ENCODE results near the gene ACTR2.
"Not testable (repeated sequence)": the region's sequence is repeated elsewhere in the genome, so short reads cannot be mapped to it uniquely, and the experiment has no call there.

Gene ACTR2

DNA sequence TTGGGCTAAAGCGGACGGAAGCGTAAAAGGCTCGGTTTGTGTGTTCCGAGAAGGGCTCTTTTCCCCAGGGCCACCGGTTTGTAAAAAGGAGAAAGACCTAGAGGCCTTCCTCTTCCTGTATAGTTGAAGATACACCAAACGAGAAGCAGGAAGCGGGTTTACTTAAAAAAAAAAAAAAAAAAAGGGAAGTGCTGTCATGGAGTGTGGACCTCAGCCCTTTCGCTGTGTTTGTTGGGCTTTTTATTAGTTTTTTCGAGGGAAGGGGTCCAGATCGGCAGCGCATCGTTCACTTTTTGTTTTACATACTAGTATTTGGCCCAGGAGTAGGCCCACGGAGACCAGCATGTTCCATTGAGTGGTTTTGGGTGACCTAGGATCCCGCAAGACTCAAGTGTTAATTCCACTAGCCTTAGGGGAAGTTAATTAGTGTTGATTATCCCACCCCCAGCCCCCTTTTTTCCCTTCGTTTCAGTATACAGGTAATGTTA is 676 bp downstream of the ACTR2 start:
- no peak for DNase-seq (ENCODE audit: low read depth in 2 of 2)

DNA sequence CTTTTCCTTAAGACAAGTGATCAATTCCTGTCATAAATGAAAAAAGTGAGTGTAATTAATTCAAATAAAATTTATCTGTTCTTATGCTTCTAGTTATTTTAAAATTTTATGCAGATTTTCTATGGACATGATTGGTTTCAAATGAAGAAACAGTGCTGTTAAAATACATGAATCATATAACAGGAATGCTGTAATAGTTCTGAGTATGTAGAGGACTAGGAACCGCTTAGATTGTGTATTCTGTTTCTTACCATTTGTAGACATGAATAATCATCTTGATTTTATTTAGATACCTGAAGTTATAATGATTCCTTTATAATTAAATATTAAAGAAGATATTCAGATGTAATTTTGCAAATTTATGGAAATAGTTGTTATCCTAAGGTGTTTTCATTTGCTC is 3.5 kb downstream of the ACTR2 start:
- no peak for DNase-seq (ENCODE audit: low read depth in 2 of 2)

DNA sequence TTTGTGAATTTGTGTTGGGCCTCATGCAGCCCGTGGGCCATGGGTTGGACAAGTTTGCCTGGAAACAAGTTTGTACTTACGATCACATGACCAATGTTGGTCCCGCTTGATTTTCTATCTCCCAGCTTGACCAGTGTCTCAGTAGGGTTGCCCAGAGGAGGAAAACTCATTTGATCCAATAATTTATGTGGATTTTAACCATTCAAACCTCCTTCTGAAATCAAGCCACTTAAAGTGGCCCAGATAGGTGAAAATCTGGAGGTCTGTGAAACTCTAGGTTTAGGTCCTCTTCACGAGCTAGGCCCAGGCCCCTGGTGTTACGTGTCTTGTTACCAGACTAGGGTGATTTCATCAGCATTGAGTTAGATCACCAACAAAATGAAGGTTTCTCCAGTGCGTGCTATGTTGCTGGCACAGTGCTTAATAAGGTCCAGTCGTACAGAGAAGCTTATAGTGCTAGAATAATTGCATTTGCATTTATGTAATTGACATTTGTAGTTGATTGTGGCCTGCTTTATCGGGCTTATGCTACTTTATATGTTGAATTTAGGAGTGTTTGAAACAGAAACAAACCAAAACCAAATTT is 4.4 kb downstream of the ACTR2 start:
- no peak for DNase-seq (ENCODE audit: low read depth in 2 of 2)

DNA sequence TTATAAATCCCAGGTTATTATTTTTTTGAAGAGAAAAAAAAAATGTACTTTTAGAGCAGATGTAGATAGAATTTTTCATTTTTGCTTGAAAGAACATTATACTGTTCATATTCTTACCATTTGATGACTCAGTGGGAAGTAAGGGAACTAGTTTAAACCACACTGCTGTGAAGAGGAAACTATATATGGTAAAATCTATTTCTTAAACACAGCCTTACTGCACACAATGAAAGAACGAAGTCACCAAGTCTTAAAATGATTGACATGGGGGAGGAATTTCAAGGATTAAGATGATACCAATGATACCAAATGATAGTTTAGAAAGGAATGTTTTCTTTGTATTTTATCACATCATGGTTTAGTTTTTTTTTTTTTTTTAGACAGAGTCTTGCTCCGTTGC is 5.0 kb downstream of the ACTR2 start:
- no peak for DNase-seq (ENCODE audit: low read depth in 2 of 2)

DNA sequence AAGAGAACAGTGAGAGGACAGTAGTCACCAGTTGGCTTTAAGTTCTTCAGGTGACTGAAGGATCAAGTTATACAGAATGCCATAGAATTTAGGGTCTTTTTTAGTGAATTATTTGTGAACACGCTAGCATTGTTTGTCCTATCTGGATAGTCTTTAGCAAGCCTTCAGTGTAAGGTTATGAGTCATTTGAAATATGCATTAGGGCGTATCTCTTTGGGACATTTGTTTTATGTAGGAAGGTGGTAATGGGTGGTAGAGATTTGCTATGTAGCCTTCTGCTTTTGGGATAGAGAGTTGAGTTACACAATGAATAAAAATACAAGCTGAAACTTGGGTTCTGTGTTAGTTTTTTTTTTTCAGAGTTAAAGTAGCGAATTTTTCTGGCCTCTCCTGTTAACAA is 13.0 kb downstream of the ACTR2 start:
- DNase-seq (ENCODE audit: low read depth in 2 of 2): no peak

DNA sequence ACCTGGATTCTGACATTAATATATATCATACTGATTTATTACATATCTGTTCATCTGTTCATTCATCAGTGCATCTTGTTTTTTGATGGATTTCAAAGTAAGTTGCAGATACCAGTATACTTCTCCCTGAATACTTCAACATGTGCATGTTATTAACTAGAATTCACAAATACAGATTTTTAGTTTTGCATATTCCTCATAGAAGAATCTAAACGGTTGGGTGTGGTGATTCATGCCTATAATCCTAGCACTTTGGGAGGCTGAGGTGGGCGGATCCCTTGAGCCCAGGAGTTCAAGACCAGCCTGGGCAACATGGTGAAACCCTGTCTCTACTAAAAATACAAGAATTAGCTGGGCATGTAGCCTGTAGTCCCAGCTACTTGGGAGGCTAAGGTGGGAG is 16.8 kb downstream of the ACTR2 start:
- not testable (repeated sequence) for DNase-seq (ENCODE audit: low read depth in 2 of 2)

DNA sequence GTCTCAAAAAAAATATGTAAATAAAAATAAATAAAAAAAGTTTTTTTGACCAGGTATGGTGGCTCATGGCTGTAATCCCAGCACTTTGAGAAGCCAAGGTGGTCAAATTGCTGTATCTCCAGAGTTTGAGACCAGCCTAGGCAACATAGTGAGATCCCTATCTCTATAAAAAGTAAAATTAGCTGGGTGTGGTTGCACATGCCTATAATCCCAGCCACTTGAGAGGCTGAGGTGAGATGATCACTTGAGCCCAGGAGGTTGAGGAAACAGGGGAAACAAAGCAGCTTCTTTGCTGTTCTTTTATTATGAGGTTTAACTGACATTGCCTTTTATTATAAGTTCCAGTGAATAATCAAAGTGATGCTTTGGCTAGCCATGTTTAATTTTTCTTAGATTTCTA is 25.0 kb downstream of the ACTR2 start:
- DNase-seq (ENCODE audit: low read depth in 2 of 2): no peak

DNA sequence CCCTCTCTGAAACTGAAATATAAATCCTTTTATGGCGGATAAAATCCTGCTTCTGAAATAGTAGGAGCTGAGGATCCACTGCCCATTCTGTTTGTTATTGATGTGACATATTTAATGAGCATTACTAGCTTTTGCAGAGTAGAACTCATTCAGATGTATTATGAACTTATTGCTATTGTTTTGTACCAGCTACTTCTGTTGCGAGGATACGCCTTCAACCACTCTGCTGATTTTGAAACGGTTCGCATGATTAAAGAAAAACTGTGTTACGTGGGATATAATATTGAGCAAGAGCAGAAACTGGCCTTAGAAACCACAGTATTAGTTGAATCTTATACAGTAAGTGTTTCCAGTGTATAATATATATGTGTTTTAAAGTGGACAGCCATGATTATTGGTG is 27.7 kb downstream of the ACTR2 start:
- DNase-seq (ENCODE audit: low read depth in 2 of 2): no peak

DNA sequence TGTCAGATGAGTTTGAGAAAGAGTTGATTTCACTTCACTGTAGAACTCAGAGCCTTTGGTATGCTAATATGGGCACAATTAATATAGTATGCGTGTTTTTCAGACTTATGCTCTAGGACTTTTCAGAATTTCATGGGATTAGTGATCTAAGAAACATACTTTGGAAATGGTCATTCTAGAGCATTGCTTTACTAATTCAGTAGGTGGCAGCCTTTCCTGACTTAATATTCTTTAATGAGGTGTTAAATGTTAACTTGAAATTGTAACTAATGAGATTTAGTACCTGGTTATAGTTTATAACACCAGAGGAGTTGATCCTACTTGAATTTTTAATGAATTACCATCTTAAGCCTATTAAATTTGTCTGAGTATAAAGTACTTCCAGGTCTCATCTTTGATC is 28.4 kb downstream of the ACTR2 start:
- DNase-seq (ENCODE audit: low read depth in 2 of 2): no peak

DNA sequence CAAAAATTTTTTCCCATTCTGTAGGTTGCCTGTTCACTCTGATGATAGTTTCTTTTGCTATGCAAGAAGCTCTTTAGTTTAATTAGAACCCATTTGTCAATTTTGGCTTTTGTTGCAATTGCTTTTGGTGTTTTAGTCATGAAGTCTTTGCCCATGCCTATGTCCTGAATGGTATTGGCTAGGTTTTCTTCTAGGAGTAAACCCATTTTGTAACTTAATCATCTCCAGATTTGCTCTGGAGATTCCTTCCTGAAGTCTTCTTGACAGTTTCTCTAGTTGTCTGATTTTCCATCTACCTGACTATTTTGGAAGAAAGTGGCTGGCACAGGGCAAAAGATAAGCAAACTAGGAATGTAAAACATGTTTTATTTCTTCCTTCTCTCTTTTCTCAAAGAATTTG is 30.2 kb downstream of the ACTR2 start:
- DNase-seq (ENCODE audit: low read depth in 2 of 2): not testable (repeated sequence)

DNA sequence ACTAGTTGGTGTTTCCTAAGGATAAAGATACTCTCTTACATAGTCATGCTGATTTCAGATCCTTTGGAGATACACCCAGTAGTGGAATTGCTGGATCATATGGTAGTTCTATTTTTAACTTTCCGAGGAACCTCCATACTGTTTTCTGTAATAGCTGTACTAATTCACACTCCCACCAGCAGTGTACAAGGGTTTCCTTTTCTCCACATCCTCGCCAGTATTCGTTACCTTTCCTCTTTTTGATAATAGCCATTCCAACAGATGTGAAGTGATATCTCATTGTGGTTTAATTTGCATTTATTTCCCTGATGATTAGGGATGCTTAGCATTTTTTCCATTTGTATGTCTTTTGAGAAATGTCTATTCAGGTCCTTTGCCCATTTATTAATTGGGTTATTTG is 34.0 kb downstream of the ACTR2 start:
- DNase-seq (ENCODE audit: low read depth in 2 of 2): no peak

DNA sequence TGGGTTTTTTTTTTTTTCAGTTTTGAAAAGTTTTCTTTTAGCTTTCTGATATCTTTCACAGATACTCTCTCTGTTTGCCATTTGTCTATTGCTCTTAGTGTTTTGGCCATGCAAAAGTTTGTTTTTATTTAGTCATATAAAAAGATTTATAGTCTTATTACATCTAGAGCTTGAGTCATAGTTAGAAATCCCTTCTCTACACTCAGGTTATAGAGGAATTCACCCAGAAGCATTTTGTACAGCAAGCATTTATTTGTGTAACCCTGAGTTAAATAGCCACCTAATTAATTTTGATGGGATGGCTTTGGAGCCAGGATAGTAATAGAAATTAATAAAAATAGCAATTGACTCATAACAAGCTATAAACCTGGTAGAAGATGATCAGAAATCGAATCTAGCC is 35.6 kb downstream of the ACTR2 start:
- no peak for DNase-seq (ENCODE audit: low read depth in 2 of 2)

DNA sequence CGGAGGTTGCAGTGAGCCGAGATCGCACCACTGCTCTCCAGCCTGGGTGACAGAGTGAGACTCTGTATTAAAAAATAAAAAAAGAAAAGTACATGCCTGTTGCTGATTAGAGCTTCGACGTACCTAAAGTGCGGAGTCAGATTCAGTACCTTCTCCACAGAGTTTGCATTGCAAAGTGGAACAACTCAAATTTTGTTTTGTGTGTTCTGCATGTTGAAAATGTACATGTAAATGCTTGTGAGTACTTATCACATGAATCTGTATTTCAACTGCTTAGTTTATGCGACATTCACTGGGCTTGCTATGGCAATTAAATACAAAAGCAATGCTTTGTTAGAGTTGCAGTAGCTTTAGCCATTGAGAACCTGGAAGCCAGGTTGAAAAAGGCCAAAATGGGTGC is 36.4 kb downstream of the ACTR2 start:
- no peak for DNase-seq (ENCODE audit: low read depth in 2 of 2)

DNA sequence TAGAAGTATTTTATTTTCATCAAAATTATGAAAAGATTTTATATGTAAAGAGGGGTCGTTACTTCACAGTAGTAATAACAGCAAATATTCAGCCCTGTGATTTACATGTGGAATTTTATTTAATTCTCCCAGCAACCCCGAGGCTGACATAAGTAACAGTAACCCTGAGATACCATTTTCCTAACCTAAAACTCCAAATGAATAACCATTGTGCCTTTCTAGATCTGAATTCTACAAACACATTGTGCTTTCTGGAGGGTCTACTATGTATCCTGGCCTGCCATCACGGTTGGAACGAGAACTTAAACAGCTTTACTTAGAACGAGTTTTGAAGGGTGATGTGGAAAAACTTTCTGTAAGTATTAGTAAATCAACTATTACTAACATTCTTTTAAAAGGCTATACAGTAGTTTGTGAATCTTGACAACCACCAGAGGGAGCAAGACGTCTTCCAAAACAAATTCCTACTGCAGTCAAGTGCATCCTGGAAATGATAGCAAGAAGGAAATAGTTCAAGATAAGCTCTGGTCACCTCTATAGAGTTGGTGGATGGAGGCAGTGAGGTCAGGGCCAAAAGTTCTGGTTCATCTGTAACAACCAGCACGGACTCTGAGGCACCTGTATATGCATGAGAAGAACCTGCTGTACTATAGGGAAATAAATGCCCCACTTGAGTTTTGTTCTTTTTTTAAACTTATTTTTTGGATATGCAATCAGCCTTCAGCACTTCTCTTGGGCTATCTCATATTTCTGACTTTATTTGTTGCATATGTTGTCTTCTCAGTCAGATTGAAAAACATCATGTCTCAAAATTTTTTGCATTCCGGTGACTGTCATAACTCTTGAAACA is 37.4 kb downstream of the ACTR2 start:
- no peak for DNase-seq (ENCODE audit: low read depth in 2 of 2)

DNA sequence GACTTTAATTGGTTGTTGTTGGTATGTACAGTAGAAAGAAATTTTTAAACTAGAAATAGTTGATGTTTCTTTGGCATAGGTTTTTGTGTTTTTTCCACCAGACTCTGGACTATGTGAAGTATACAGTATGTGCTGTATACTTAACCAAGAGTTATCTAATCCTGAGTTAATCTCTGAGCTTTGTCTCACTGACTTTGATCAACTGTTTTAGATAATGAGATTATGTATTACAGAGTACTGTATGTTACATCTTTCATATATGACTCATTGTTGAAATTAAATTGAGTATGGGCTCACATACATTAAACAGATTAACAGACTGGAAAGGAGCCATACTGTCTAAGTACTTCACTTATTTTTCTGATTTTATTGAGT is 38.0 kb downstream of the ACTR2 start:
- no peak for DNase-seq (ENCODE audit: low read depth in 2 of 2)

DNA sequence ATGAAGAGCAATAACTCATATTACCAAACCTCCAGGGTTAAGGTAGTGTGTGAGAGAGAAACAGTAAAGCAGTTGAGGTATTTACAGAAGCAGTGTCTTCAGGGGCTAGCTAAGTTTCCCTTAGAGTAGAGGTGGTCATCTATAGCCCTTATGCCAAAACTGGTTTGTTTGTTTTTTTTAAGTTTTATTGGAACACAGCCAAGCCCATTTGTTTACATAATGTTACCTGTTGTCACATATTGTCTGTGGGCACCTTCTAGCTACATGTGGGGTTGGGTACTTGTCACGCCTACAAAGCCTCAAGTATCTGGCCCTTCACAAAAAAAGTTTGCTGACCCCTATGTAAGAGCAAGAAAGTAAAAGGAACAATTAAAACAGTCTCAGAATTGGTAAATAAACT is 39.4 kb downstream of the ACTR2 start:
- no peak for DNase-seq (ENCODE audit: low read depth in 2 of 2)

DNA sequence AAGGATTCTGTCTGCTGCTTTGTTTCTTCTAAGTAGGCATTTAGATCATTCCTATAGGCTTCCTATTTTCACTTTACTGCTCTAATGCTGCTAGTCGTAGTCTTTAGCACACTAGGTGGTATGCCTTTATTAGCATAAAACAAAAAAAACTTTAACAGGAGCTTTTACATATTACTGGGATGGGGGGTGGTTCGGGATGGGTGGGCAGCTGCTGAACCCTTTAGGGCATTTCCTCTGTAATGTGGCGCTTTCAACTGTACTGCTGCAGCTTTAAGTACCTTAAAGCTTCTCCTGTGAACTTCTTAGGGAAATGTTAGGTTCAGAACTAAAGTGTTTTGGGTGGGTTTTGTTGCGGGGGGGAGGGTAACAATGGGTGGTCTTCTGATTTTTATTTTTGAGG is 41.3 kb downstream of the ACTR2 start:
- no peak for DNase-seq (ENCODE audit: low read depth in 2 of 2)

DNA sequence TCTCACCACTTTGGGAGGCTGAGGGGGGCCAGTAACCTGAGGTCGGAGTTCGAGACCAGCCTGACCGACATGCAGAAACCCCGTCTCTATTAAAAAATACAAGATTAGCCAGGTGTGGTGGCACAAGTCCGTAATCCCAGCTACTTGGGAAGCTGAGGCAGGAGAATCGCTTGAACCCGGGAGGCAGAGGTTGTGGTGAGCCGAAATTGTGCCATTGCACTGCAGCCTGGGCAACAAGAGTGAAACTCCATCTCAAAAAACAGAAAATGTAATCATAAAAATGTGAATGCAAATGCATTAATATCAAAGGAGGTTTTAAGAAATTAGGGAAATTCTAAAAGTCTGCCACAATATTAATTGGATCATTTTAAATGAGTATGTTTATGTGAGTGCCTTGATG is 45.7 kb downstream of the ACTR2 start:
- no peak for DNase-seq (ENCODE audit: low read depth in 2 of 2)

DNA sequence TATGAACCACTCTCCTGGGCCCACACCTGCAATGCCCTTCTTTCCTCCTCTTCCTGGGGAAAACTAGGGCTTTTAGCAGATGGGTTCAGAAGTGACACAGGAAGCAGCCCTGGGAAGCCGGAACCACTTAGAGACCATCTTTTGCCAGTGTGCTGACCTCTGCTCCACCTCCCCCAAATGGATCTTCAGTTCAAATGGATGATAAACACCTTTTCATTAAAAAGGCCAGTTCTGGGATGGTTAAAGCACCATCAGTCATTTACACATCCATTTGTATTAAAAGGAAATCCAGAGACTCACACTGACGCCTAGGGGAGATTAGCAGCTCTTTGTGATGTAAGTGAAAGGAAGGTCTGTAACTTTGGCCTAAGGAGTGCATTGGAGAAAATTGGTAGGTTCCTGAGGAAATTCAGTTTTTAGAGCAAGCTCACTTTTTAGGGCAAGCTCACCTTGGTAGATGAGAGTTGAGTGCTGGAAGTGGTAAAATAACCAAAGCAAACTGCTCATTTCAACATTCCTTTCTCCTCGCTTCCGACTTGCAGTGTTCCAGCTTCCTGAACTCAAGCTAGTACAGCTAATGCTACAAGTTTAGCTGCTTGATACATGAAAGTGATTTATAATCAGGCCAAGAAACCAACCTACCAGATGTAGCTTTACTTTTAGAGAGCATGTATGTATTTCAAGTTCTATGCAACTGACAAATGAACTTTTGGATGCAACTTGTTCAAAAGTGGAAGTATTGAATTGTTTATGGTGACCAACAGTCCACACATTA is 47.7 kb downstream of the ACTR2 start:
- no peak for DNase-seq (ENCODE audit: low read depth in 2 of 2)

DNA sequence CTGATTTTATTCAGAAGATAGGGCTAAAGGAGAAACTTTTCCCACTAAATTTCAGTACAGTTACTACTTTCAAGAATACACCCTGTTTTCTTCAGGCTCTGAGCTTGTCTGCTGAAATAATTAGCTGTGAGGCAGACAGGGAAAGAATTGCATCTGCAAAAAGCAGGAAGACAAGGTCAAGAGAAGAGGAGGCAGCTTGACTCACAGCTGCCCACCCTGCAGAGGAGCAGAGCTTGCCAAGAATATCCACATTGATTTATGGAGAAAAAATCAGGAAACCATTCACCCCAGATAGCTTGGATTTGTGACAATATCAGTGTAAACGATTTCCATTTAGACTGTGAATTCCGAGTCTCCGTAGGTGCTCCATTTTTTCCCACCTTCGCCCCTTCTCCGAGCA is 49.0 kb downstream of the ACTR2 start:
- no peak for DNase-seq (ENCODE audit: low read depth in 2 of 2)

DNA sequence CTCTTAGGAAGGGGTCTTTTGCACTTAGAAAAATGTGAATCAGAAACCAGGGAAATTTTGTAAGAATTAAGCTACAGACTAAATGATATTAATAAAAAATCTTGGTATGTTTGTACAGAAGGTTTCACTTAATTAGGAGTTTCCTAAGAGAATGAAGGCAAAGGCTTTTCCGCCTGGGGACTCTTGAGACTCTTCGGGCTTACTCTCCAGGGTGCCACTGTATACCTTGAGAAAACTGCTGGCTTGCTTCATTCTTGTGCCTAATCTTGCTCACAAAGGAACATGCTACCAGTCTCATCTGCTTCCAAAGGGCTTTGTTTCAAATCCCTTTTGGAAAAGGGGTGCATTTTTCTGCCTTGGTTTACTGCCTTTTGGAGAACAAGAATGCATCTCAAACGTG is 49.5 kb downstream of the ACTR2 start:
- DNase-seq (ENCODE audit: low read depth in 2 of 2): no peak

DNA sequence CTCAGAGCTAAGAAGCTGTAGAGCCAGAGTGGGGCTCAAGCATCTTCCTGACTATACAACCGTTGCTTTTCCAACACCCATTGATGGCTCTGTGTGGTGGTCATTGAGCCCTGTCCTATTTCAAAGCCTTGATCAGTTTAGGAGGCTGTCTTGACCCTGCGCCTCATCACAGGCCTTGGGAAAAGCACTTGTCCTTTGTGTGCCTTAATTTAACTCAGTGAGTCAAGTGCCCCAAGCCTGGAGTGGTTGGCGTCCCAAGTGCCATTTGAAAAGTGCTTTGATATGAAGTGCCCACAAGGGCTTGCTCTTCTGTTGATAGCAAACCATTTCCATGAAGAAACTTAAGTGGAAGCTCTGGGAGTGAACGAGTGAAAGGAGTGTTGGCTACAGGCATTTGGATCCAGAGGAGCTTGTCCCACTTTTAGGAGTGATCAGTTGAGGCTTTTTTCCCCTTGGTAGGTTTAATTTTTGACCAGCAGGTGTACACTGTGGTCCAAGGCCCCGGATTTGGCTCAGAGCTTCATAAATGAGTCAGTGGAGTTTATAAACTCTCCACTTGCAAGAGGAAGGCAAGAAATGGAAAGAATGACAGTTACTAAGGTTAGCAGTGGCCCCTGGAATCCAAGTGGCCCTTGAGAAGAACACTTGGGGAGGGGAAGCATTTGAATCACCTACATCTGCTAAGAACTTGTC is 50.3 kb downstream of the ACTR2 start:
- DNase-seq (ENCODE audit: low read depth in 2 of 2): no peak
